ENCODE results near the gene C1orf159. TPM values are rescaled to one million over a fixed set of nuclear protein-coding genes. Genes with fewer than 3 reads are reported as not detected.

Gene C1orf159
- total and polyA plus RNA-seq, 10 of the 15 experiments (the other 5 are each of a cell fraction or from before 2014, with no cell fraction given), result 0.11 to 23.4 (median 8.0) TPM

DNA sequence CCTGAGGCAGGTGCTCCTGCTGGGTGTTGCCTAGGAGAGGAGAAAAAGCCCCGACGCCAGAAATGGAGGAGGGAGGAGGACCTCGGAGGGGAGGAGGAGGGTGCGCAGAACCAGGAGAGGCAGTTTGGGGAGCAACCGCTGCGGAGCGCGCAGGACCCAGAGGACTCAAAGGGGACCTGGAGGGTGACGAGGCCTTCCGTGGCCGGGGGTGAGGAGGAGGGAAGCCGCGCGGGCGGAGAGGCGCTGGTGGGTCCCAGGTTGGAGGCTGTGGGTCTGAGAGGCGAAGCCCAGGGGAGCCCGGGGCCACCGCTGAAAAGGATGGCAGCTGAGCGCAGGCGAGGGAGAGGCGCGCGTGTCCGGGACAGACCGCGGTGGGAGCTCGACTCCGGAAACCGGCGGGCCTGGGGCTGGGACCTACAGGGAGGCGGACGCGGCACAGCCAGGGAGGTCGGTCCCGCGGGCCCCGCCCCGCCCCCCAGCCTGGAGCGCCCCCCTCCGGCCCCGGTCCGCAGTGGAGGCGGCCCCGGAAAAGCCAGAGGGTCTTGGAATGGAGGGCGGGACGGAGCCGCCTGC is 56.9 kb downstream of the C1orf159 start (continued):
- TF ChIP-seq ZNF622 (IDR thresholded peaks at IDR 0.05) (no peak), ZZZ3 (IDR thresholded peaks at IDR 0.05; ENCODE audit: control insufficient read depth, insufficient read length, low read depth) (no peak), ESRRA (IDR thresholded peaks at IDR 0.05; ENCODE audit: low read length) (no peak), ZSCAN29 (IDR thresholded peaks at IDR 0.05) (no peak), GATAD2B (conservative IDR thresholded peaks at IDR 0.05; ENCODE audit: low read depth) (no peak), CHD4 (IDR thresholded peaks at IDR 0.05) (no peak), NR2C2 (IDR thresholded peaks at IDR 0.05; ENCODE audit: borderline replicate concordance, control insufficient read depth, insufficient read length, low read depth) (no peak), RAD51 (IDR thresholded peaks at IDR 0.05) (no peak), MEF2A (IDR thresholded peaks at IDR 0.05; ENCODE audit: insufficient read depth, low read depth, low read length) (no peak), SPI1 (IDR thresholded peaks at IDR 0.05; ENCODE audit: borderline replicate concordance, insufficient read depth, low read depth, low read length) (no peak), ETV6 (conservative IDR thresholded peaks at IDR 0.05 in 1 of 2, IDR thresholded peaks at IDR 0.05 in 1 of 2; ENCODE audit: borderline replicate concordance in 1 of 2, low read depth in 1 of 2) (no peak), ZNF217 (IDR thresholded peaks at IDR 0.05) (no peak), MTA2 (IDR thresholded peaks at IDR 0.05; ENCODE audit: low read depth) (no peak), NFYA (IDR thresholded peaks at IDR 0.05; ENCODE audit: borderline replicate concordance, low read depth, low read length) (no peak)
- TF ChIP-seq, protein P1, sequence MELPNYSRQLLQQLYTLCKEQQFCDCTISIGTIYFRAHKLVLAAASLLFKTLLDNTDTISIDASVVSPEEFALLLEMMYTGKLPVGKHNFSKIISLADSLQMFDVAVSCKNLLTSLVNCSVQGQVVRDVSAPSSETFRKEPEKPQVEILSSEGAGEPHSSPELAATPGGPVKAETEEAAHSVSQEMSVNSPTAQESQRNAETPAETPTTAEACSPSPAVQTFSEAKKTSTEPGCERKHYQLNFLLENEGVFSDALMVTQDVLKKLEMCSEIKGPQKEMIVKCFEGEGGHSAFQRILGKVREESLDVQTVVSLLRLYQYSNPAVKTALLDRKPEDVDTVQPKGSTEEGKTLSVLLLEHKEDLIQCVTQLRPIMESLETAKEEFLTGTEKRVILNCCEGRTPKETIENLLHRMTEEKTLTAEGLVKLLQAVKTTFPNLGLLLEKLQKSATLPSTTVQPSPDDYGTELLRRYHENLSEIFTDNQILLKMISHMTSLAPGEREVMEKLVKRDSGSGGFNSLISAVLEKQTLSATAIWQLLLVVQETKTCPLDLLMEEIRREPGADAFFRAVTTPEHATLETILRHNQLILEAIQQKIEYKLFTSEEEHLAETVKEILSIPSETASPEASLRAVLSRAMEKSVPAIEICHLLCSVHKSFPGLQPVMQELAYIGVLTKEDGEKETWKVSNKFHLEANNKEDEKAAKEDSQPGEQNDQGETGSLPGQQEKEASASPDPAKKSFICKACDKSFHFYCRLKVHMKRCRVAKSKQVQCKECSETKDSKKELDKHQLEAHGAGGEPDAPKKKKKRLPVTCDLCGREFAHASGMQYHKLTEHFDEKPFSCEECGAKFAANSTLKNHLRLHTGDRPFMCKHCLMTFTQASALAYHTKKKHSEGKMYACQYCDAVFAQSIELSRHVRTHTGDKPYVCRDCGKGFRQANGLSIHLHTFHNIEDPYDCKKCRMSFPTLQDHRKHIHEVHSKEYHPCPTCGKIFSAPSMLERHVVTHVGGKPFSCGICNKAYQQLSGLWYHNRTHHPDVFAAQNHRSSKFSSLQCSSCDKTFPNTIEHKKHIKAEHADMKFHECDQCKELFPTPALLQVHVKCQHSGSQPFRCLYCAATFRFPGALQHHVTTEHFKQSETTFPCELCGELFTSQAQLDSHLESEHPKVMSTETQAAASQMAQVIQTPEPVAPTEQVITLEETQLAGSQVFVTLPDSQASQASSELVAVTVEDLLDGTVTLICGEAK (IDR thresholded peaks at IDR 0.05; ENCODE audit: borderline replicate concordance), result no peak
- TF ChIP-seq, protein P2, sequence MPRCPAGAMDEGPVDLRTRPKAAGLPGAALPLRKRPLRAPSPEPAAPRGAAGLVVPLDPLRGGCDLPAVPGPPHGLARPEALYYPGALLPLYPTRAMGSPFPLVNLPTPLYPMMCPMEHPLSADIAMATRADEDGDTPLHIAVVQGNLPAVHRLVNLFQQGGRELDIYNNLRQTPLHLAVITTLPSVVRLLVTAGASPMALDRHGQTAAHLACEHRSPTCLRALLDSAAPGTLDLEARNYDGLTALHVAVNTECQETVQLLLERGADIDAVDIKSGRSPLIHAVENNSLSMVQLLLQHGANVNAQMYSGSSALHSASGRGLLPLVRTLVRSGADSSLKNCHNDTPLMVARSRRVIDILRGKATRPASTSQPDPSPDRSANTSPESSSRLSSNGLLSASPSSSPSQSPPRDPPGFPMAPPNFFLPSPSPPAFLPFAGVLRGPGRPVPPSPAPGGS (IDR thresholded peaks at IDR 0.05; ENCODE audit: borderline replicate concordance, insufficient read depth, low read depth, low read length, poor library complexity, severe bottlenecking), result no peak
- TF ChIP-seq, protein P3, sequence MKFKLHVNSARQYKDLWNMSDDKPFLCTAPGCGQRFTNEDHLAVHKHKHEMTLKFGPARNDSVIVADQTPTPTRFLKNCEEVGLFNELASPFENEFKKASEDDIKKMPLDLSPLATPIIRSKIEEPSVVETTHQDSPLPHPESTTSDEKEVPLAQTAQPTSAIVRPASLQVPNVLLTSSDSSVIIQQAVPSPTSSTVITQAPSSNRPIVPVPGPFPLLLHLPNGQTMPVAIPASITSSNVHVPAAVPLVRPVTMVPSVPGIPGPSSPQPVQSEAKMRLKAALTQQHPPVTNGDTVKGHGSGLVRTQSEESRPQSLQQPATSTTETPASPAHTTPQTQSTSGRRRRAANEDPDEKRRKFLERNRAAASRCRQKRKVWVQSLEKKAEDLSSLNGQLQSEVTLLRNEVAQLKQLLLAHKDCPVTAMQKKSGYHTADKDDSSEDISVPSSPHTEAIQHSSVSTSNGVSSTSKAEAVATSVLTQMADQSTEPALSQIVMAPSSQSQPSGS (IDR thresholded peaks at IDR 0.05; ENCODE audit: low read length), result no peak
- TF ChIP-seq, protein P4, sequence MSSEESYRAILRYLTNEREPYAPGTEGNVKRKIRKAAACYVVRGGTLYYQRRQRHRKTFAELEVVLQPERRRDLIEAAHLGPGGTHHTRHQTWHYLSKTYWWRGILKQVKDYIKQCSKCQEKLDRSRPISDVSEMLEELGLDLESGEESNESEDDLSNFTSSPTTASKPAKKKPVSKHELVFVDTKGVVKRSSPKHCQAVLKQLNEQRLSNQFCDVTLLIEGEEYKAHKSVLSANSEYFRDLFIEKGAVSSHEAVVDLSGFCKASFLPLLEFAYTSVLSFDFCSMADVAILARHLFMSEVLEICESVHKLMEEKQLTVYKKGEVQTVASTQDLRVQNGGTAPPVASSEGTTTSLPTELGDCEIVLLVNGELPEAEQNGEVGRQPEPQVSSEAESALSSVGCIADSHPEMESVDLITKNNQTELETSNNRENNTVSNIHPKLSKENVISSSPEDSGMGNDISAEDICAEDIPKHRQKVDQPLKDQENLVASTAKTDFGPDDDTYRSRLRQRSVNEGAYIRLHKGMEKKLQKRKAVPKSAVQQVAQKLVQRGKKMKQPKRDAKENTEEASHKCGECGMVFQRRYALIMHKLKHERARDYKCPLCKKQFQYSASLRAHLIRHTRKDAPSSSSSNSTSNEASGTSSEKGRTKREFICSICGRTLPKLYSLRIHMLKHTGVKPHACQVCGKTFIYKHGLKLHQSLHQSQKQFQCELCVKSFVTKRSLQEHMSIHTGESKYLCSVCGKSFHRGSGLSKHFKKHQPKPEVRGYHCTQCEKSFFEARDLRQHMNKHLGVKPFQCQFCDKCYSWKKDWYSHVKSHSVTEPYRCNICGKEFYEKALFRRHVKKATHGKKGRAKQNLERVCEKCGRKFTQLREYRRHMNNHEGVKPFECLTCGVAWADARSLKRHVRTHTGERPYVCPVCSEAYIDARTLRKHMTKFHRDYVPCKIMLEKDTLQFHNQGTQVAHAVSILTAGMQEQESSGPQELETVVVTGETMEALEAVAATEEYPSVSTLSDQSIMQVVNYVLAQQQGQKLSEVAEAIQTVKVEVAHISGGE (CRISPR knock-in tag; IDR thresholded peaks at IDR 0.05), result no peak
- TF ChIP-seq, protein P5, sequence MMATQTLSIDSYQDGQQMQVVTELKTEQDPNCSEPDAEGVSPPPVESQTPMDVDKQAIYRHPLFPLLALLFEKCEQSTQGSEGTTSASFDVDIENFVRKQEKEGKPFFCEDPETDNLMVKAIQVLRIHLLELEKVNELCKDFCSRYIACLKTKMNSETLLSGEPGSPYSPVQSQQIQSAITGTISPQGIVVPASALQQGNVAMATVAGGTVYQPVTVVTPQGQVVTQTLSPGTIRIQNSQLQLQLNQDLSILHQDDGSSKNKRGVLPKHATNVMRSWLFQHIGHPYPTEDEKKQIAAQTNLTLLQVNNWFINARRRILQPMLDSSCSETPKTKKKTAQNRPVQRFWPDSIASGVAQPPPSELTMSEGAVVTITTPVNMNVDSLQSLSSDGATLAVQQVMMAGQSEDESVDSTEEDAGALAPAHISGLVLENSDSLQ (IDR thresholded peaks at IDR 0.05), result no peak

All from GM12878 (cell line).